Stomach (tissue), 4 donors: Measurements from ENCODE around the gene GABRD.

Source experiments
- CTCF ChIP-seq, 7 experiments: fragments of 450-650 bp in 4 of 7; fragments of 200-600 bp in 3 of 7; sonication (generic) in 3 of 7; IDR thresholded peaks; one replicate each; pipeline ENCODE4 v1.5.1; 2016 to 2019; ENCODE audit warnings: antibody characterized with exemption in 7 of 7, control low read depth in 2 of 7, mild to moderate bottlenecking in 1 of 7
- EP300 ChIP-seq: sonication (generic); formaldehyde crosslinking; IDR thresholded peaks from one replicate; pipeline ENCODE4 v1.6.1; 2017; ENCODE audit warnings: antibody characterized with exemption
- POLR2A ChIP-seq, 4 donors: fragments of 450-650 bp; IDR thresholded peaks; one replicate each; pipeline ENCODE4 v1.6.1; 2016; ENCODE audit warnings: antibody characterized with exemption in 4 of 4, control low read depth in 2 of 4, mild to moderate bottlenecking in 1 of 4, moderate library complexity in 1 of 4
- POLR2AphosphoS5 ChIP-seq, 3 donors: sonication (generic); formaldehyde crosslinking; IDR thresholded peaks; one replicate each; pipeline ENCODE4 v1.6.1; 2016; ENCODE audit warnings: antibody characterized with exemption in 3 of 3

GRCh38 chr1:2024887-2025286 is 5.7 kb downstream of the GABRD start:
- TF ChIP-seq CTCF (IDR thresholded peaks at IDR 0.05) (no peak), POLR2A (IDR thresholded peaks at IDR 0.05) (no peak), EP300 (no peak), POLR2AphosphoS5 (IDR thresholded peaks at IDR 0.05) (no peak)
